Jurkat, Clone E6-1 (cell line): ENCODE results near the gene NPDC1.

Source experiments
- DNase-seq: peaks from one replicate; pipeline ENCODE4 v3.0.0-alpha.2; 2011; ENCODE audit warnings: low read depth, low spot score
- H3K4me3 ChIP-seq: 2 replicates; pipeline ENCODE4 v1.5.1; 2011; ENCODE audit warnings: mild to moderate bottlenecking, low read length, control low read depth, moderate library complexity

NPDC1 gene

GRCh38 chr9:137029058-137029936 lies 16.7 kb downstream of the NPDC1 start:
- DNase-seq, result no peak
- H3K4me3 ChIP-seq, result peak overlapping the region; percentile 49; the same call in 1 of the 2 replicates

- peak overlapping the region; percentile 49 for H3K4me3 ChIP-seq
- no peak for DNase-seq
These were observed 17.5 kb downstream of the NPDC1 start for GRCh38 chr9:137028263-137029057.

DNA sequence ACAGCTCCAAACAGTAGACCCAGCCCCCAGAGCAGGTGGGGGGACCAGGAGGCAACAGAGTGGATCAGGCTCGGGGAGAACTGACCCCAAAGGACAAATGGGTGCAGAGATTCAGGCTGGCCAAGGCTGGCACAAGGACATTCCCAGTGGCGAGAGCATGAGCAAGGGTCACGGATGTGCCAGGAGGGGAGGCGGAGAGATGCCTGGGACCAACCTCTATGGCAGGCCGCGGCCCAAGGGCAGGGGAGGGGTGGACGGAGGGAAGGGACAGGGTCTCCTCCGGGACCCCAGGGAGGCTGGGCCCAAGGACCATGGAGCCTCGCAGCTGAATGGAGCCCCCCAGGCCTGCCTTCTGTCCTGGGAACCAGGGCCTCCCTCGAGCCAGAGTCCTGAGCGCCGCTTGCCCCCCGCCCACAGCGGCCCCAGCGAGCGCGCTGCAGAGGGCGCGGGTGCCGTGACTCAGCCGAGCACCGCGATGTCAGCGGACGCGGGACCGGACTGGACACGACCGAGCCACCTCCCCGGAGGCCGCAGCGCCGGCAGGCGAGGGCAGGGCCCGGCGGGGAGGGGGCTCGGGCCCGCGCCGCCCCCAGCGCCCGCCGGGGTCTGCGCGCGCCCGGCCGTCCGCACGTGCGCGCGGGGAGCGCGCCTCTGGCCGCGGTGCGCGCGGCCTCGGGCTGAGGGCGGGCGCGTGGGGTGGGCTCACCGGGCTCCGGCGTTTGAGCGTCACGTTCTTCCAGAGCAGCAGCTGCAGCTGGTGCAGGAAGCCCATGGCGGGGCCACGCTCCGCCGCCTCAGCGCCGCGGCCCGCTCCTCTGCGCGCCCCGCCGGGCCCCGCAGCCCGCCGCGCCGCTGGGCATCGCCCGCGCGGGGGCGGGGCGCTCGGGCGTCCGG lies 18.4 kb downstream of the NPDC1 start, which contains the start of gene ABCA2:
ABCA2 (minus strand) TSS at position 869 of the 894 bp plus-strand sequence; CDS start at position 772, 97 bp downstream.
- H3K4me3 ChIP-seq, result peak within 1 kb of the TSS; percentile 49
- no peak for DNase-seq

GRCh38 chr9:137026828-137027227 lies 19.1 kb downstream of the NPDC1 start:
- DNase-seq, result no peak
- H3K4me3 ChIP-seq, result no peak overlapping the region

- no peak for DNase-seq
- no peak overlapping the region for H3K4me3 ChIP-seq
These were observed 19.6 kb downstream of the NPDC1 start for GRCh38 chr9:137026384-137026783.

- H3K4me3 ChIP-seq, result no peak overlapping the region
- DNase-seq, result no peak
These were observed 20.4 kb downstream of the NPDC1 start for GRCh38 chr9:137025517-137025966.

DNA sequence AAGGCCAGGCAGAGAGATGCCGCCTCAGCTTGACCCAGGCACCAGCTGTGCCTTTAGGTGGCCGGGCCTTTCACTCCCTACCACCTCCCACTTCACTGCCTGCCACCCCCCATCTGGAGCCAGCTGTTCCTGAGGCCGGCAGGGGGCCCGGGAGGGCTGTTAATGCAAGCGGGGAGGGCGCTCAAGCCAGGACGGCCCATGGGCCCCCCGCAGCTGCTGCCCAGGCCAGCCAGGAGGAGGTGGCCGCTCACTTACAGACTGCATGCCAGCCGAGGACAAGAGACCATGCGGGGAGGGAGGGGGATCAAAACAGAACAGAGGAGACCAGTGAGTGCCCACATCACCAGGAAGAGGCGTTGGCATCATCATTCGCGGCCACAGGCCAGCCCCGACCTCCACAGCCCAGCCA lies 22.4 kb downstream of the NPDC1 start:
- no peak for DNase-seq
- H3K4me3 ChIP-seq, result no peak overlapping the region

DNA sequence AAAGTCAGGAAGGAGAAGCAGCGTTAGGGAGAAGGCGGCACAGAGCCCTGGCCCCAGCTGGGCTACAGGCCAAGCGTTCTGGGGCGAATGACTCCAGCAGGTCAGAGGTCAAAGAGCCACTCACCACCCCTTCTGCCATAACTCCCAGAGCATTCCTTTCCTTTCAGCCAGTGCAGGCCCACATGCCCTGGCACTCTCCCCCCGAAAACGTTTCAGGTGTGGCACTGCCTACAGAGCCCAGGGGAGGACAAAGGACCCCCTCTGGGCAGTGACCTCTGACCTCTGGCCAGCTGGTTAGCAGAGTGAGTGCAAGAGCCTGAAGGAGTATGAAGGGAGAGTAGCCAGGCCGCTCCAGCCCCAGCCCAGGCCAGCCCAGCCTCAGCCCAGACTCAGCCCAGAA lies 22.8 kb downstream of the NPDC1 start:
- no peak for DNase-seq
- H3K4me3 ChIP-seq, result no peak overlapping the region

- H3K4me3 ChIP-seq, result no peak overlapping the region
- no peak for DNase-seq
These were observed 23.3 kb downstream of the NPDC1 start for GRCh38 chr9:137022662-137023008.

- H3K4me3 ChIP-seq, result no peak overlapping the region
- peak; percentile 66 for DNase-seq
These were observed 23.9 kb downstream of the NPDC1 start for GRCh38 chr9:137021979-137022661.

- no peak for DNase-seq
- no peak overlapping the region for H3K4me3 ChIP-seq
These were observed 24.4 kb downstream of the NPDC1 start for GRCh38 chr9:137021568-137021978.

DNA sequence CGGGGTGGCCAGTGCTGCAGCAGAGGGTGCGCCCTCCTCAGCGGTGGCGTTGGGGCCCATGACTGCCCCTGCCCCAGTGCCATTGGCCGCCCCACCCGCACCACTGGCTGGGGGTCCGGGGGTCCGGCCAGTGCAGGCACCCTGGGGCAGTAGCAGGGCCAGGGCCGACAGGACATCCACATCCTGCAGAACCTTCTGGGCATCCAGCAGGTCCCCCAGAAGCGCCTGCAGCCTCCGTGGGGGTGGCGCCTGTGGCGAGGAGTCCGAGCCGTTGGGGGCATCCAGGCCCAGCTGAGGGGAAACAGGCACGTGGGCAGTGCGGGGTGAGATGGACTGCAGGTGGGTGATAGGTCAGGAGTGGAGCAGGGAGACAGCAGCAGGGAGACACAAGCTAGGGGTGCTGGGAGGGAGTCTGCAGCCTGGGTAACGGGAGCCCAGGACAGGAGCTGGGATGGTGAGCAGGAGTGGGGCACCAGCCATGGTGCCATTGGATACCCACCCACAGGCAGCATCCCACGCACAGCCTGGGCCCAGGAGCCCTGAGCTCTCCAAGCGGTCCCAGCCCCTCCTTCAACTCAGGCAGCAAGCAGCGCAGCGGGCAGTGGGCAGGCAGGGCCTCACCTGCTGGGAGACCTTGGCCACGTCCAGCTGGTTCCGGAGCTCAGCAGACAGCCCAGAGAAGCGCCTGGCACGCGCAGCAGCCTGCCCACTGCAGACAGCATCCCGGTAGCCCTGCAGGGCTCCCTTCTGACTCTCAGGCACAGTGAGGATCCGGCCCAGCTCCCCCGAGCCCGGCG lies 25.0 kb downstream of the NPDC1 start:
- no peak overlapping the region for H3K4me3 ChIP-seq
- no peak for DNase-seq

GRCh38 chr9:137019891-137020683 lies 25.9 kb downstream of the NPDC1 start:
- H3K4me3 ChIP-seq, result no peak overlapping the region
- no peak for DNase-seq

DNA sequence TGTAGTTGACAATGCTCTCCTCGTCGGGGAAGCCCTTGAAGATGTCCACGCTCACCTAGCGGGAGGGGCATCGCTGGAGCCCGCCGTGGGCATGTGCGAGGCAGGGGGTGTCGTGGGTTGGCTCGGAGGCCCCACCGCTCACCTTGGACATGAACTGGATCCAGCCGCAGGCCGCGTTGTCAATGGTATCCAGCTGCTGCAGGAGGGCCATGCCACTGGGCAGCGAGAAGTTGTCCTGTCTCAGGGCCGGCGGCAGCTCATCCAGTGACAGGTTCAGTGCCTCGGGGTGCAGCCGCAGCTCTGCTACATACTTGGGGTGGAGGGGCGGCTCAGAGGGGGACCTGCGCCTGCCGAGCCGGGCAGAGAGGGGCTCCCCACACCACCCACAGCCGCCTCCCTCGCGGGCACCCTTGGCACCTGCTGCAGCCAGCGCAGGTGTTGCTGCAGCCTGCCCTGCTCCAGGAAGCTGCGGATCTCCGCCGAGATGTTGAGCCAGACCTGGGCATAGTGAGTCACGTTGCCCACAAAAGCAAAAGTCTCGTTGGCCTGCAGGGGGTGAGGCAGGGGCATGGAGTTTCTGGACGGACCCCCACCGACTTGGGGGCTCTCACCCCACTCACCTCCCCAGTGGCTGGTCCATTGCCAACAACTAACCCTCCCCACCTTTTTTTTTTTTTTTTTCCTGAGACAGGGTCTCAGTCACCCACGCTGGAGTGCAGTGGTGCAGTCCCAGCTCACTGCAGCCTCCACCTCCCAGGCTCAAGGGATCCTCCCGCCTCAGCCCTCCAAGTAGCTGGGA lies 27.0 kb downstream of the NPDC1 start:
- DNase-seq, result no peak
- no peak overlapping the region for H3K4me3 ChIP-seq

DNA sequence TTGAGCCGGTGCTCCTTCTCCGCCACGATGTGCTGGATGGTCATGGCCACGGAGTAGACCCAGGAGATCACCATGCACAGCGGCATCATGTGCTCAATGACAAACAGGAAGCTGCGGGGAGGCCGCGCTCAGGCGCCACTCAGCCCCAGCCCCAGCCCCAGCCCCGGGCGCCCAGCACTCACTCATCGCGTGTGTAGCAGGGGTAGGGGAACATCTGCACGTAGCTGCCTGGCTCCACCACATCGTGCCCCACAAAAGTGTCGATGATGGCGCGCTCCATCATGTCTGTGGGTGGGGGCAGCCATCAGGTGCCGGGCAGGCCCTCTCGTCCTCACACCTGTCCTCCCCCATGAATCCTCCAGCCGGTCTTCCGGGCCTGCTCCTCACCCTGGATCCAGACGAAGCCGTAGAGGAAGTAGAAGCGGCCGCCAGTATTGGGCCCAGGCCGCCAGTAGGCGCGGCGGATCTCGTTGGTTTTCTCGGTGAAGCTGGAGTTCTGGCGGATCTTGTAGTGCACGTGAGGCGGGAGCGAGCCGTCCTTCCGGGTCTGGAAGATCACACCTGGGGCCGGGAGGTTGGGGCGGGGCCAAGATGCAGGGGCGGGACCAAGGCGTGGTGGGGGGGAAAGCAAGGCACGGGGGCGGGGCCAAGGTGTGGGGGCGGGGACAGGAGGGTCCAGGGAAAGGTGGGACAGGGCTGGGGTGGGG lies 28.0 kb downstream of the NPDC1 start:
- H3K4me3 ChIP-seq, result no peak overlapping the region
- no peak for DNase-seq

DNA sequence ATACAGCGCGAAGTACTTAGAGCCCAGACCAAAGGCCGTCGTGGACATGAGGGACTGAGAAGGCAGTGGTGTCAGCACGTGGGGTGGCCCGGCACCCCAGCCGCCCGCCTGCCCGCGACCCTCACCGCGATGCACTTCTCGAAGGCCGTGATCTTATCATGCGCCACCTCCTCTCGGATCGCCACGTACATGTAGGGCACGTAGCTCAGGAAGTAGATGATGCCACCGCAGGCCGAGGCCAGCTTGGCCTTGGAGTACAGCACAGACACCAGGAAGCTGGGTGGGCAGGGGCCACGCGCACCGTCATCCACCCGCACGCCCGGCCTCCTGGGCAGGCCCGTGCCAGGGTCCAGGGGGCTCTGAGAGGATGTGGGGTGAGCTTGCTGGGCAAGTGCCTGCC lies 28.9 kb downstream of the NPDC1 start:
- DNase-seq, result no peak

More for the DNA sequence above, 28.9 kb downstream of the NPDC1 start:
- no peak overlapping the region for H3K4me3 ChIP-seq
